NCI-H524 (cell line): ENCODE data around the gene ID3.
A peak's percentile ranks its signal among the peaks of the same experiment; 100 is the strongest.

ENCODE experiments used
- DNase-seq, 2 experiments: peaks; one replicate each; lab custom pipeline; 2025; lab: John Stamatoyannopoulos, UW

Gene ID3

GRCh38 chr1:23566304-23566703, 7.0 kb upstream of the ID3 start:
- DNase-seq: no peak

- DNase-seq: no peak
Measured at GRCh38 chr1:23565776-23566175, 6.5 kb upstream of the ID3 start.

GRCh38 chr1:23564529-23565122, 5.3 kb upstream of the ID3 start:
- DNase-seq: no peak

- DNase-seq: no peak
Measured at GRCh38 chr1:23563755-23564374, 4.6 kb upstream of the ID3 start.

GRCh38 chr1:23563003-23563402, 3.7 kb upstream of the ID3 start:
- no peak for DNase-seq

- peak; percentile 89 to 90 for DNase-seq
Measured at GRCh38 chr1:23562137-23562876, 3.0 kb upstream of the ID3 start.

- no peak for DNase-seq
Measured at GRCh38 chr1:23561813-23562100, 2.5 kb upstream of the ID3 start.

GRCh38 chr1:23561076-23561812, 1.9 kb upstream of the ID3 start:
- no peak for DNase-seq

GRCh38 chr1:23559985-23560741, 862 bp upstream of the ID3 start:
- peak in 1 of 2 experiments; percentile 24 for DNase-seq

- no peak for DNase-seq
Measured at GRCh38 chr1:23558872-23559135, 497 bp downstream of the ID3 start.

GRCh38 chr1:23558140-23558871, 995 bp downstream of the ID3 start:
- DNase-seq: peak; percentile 45 to 52

GRCh38 chr1:23557471-23558124, 1.7 kb downstream of the ID3 start:
- no peak for DNase-seq

GRCh38 chr1:23556635-23557470, 2.4 kb downstream of the ID3 start:
- no peak for DNase-seq

- DNase-seq: no peak
Measured at GRCh38 chr1:23555986-23556634, 3.2 kb downstream of the ID3 start.

GRCh38 chr1:23555270-23555985, 3.9 kb downstream of the ID3 start:
- peak; percentile 32 to 45 for DNase-seq

- peak; percentile 76 to 91 for DNase-seq
Measured at GRCh38 chr1:23554481-23555269, 4.6 kb downstream of the ID3 start.

GRCh38 chr1:23554127-23554480, 5.2 kb downstream of the ID3 start:
- DNase-seq: no peak
